ENCODE results near the gene RUNX3.
A peak's percentile ranks its signal among the peaks of the same experiment; 100 is the strongest.

The RUNX3 gene

GRCh38 chr1:24886241-24886640 lies 43.8 kb downstream of the RUNX3 start:
- peak; percentile 31 for DNase-seq (ENCODE audit: low spot score)

- DNase-seq (ENCODE audit: low spot score): no peak
These were observed 45.3 kb downstream of the RUNX3 start for GRCh38 chr1:24884751-24885150.

GRCh38 chr1:24881034-24881433 lies 49.0 kb downstream of the RUNX3 start:
- DNase-seq (ENCODE audit: low spot score): no peak

GRCh38 chr1:24878775-24879742 lies 51.0 kb downstream of the RUNX3 start:
- DNase-seq (ENCODE audit: low spot score): peak; percentile 35

- DNase-seq (ENCODE audit: low spot score): no peak
These were observed 52.0 kb downstream of the RUNX3 start for GRCh38 chr1:24878045-24878444.

GRCh38 chr1:24875991-24876506 lies 54.0 kb downstream of the RUNX3 start:
- no peak for DNase-seq (ENCODE audit: low spot score)

- DNase-seq (ENCODE audit: low spot score): no peak
These were observed 54.8 kb downstream of the RUNX3 start for GRCh38 chr1:24875257-24875656.

- no peak for DNase-seq (ENCODE audit: low spot score)
These were observed 55.4 kb downstream of the RUNX3 start for GRCh38 chr1:24874611-24875234.

GRCh38 chr1:24874056-24874455 lies 56.0 kb downstream of the RUNX3 start:
- no peak for DNase-seq (ENCODE audit: low spot score)

- DNase-seq (ENCODE audit: low spot score): no peak
These were observed 56.9 kb downstream of the RUNX3 start for GRCh38 chr1:24873148-24873547.

GRCh38 chr1:24872061-24872850 lies 57.8 kb downstream of the RUNX3 start:
- DNase-seq (ENCODE audit: low spot score): no peak

GRCh38 chr1:24871306-24871901 lies 58.7 kb downstream of the RUNX3 start:
- no peak for DNase-seq (ENCODE audit: low spot score)

GRCh38 chr1:24870551-24871195 lies 59.4 kb downstream of the RUNX3 start:
- DNase-seq (ENCODE audit: low spot score): peak; percentile 40

- DNase-seq (ENCODE audit: low spot score): peak; percentile 36
These were observed 61.8 kb downstream of the RUNX3 start for GRCh38 chr1:24868016-24868875.

GRCh38 chr1:24867084-24867870 lies 62.8 kb downstream of the RUNX3 start:
- DNase-seq (ENCODE audit: low spot score): peak; percentile 48

- DNase-seq (ENCODE audit: low spot score): peak; percentile 38
These were observed 63.6 kb downstream of the RUNX3 start for GRCh38 chr1:24866211-24867083.

- peak; percentile 32 for DNase-seq (ENCODE audit: low spot score)
These were observed 64.5 kb downstream of the RUNX3 start for GRCh38 chr1:24865587-24865986.

GRCh38 chr1:24865168-24865567 lies 64.9 kb downstream of the RUNX3 start:
- no peak for DNase-seq (ENCODE audit: low spot score)

Data from ecto neural progenitor cell (in vitro differentiated cells).